A549 (cell line): ENCODE data around the gene IQSEC3. TPM values are rescaled to one million over a fixed set of nuclear protein-coding genes. Genes with fewer than 3 reads are reported as not detected.

Source experiments
- ATAC-seq, 2 experiments: fragments of 200-7000 bp in 1 of 2; fragments of >200 bp in 1 of 2; cut with Nextera tagmentation in 1 of 2; cut with Tn5 transposase in 1 of 2; 3 replicates each; pipeline versions ENCODE4 v1.8.0 to v1.9.1; 2018 to 2020; ENCODE audit warnings: mild to moderate bottlenecking in 1 of 2, moderate library complexity in 1 of 2
- CTCF ChIA-PET: fragments of 300-600 bp; sonication (Branson Sonifier 250); formaldehyde crosslinking; extraction: SDS; loops from one replicate; lab custom pipeline; 2021; ENCODE audit warnings: antibody characterized with exemption, inconsistent platforms; lab: Yijun Ruan, JAX
- POLR2A ChIA-PET: fragments of 350-600 bp; formaldehyde crosslinking; extraction: SDS; loops from one replicate; lab custom pipeline; 2021; ENCODE audit warnings: antibody characterized with exemption, inconsistent platforms; lab: Yijun Ruan, JAX
- DNase-seq, 2 experiments: peaks; one replicate each; pipeline versions ENCODE4 v3.0.0 to v3.0.0-alpha.2; 2011 to 2016; ENCODE audit warnings: low read depth in 1 of 2, low spot score in 1 of 2
- FAIRE-seq: peaks from 2 replicates; lab custom pipeline; 2011; peaks lifted over from hg19 to GRCh38; lab: Jason Lieb, UNC
- H3K27ac ChIP-seq, 2 experiments: fragments of >200 bp; sonication (Bioruptor Twin); formaldehyde crosslinking; 3 replicates each; pipeline ENCODE4 v1.5.1; 2016 to 2017
- H3K4me1 ChIP-seq: fragments of >200 bp; sonication (Bioruptor Twin); formaldehyde crosslinking; 3 replicates; pipeline ENCODE4 v1.6.1; 2016
- H3K4me2 ChIP-seq: fragments of >200 bp; sonication (Bioruptor Twin); formaldehyde crosslinking; 3 replicates; pipeline ENCODE4 v1.6.1; 2016
- H3K4me3 ChIP-seq: fragments of >200 bp; sonication (Bioruptor Twin); formaldehyde crosslinking; 3 replicates; pipeline ENCODE4 v1.5.1; 2016
- H3K9me3 ChIP-seq: fragments of >200 bp; sonication (Bioruptor Twin); formaldehyde crosslinking; 3 replicates; pipeline ENCODE4 v1.6.1; 2016
- BHLHE40 ChIP-seq: IDR thresholded peaks from 2 replicates; pipeline ENCODE4 v1.6.1; 2012; ENCODE audit warnings: low read depth, low read length, inconsistent platforms
- CBX8 ChIP-seq: fragments of 200-600 bp; sonication (generic); IDR thresholded peaks from 2 replicates; pipeline ENCODE4 v1.6.1; 2016
- CEBPB ChIP-seq, 2 experiments: fragments of >200 bp in 1 of 2; sonication (Bioruptor Twin) in 1 of 2; formaldehyde crosslinking in 1 of 2; IDR thresholded peaks; 2 replicates each; pipeline ENCODE4 v1.6.1; 2012 to 2016
- CHD2 ChIP-seq: fragments of 150-350 bp; IDR thresholded peaks from 2 replicates; pipeline ENCODE4 v1.6.1; 2014; ENCODE audit warnings: low read length; ENCODE audit not compliant: partially characterized antibody
- CHD4 ChIP-seq: fragments of 200-600 bp; sonication (generic); IDR thresholded peaks from 2 replicates; pipeline ENCODE4 v1.6.1; 2016; ENCODE audit warnings: antibody characterized with exemption, mild to moderate bottlenecking, borderline replicate concordance
- FOSB ChIP-seq: fragments of 250-450 bp; sonication (Bioruptor Pico); IDR thresholded peaks from 2 replicates; pipeline ENCODE4 v1.5.0; 2020; ENCODE audit warnings: mild to moderate bottlenecking, moderate library complexity
- FOXS1 ChIP-seq: fragments of 250-450 bp; sonication (Bioruptor Pico); IDR thresholded peaks from 2 replicates; pipeline ENCODE4 v1.5.0; 2020; ENCODE audit warnings: mild to moderate bottlenecking, moderate library complexity
- GATA3 ChIP-seq: IDR thresholded peaks from 2 replicates; pipeline ENCODE4 v1.6.1; 2012; ENCODE audit warnings: borderline replicate concordance
- HOXA7 ChIP-seq: fragments of 250-450 bp; sonication (Bioruptor Pico); IDR thresholded peaks from 2 replicates; pipeline ENCODE4 v1.5.0; 2020; ENCODE audit warnings: mild to moderate bottlenecking, moderate library complexity
- HOXB5 ChIP-seq: fragments of 250-450 bp; sonication (Bioruptor Pico); IDR thresholded peaks from 2 replicates; pipeline ENCODE4 v1.5.0; 2020; ENCODE audit warnings: mild to moderate bottlenecking, moderate library complexity
- JUNB ChIP-seq: fragments of >200 bp; sonication (Bioruptor Twin); formaldehyde crosslinking; IDR thresholded peaks from 2 replicates; pipeline ENCODE4 v1.6.1; 2016
- MAZ ChIP-seq: fragments of 150-350 bp; IDR thresholded peaks from 2 replicates; pipeline ENCODE4 v1.6.1; 2014; ENCODE audit warnings: antibody characterized with exemption, low read depth, low read length, borderline replicate concordance
- NPAS2 ChIP-seq: fragments of 250-450 bp; sonication (Bioruptor Pico); IDR thresholded peaks from 2 replicates; pipeline ENCODE4 v1.8.0; 2022; ENCODE audit warnings: mild to moderate bottlenecking, moderate library complexity, borderline replicate concordance
- POLR2A ChIP-seq: IDR thresholded peaks from 2 replicates; pipeline ENCODE4 v1.6.1; 2012; ENCODE audit warnings: mild to moderate bottlenecking, low read length
- RAD21 ChIP-seq, 2 experiments: fragments of >200 bp in 1 of 2; sonication (Bioruptor Twin) in 1 of 2; formaldehyde crosslinking in 1 of 2; IDR thresholded peaks in 1 of 2; conservative IDR thresholded peaks in 1 of 2; 2 replicates in 1 of 2; 3 replicates in 1 of 2; pipeline ENCODE4 v1.6.1; 2012 to 2018; ENCODE audit warnings: inconsistent platforms in 1 of 2
- RARB ChIP-seq: fragments of 250-450 bp; sonication (Bioruptor Pico); IDR thresholded peaks from 2 replicates; pipeline ENCODE4 v1.8.0; 2021; ENCODE audit warnings: mild to moderate bottlenecking, moderate library complexity
- RFX5 ChIP-seq: fragments of 450-650 bp; IDR thresholded peaks from 2 replicates; pipeline ENCODE4 v1.7.1; 2014; ENCODE audit warnings: antibody characterized with exemption, mild to moderate bottlenecking, moderate library complexity
- RNF2 ChIP-seq: fragments of 200-600 bp; sonication (generic); IDR thresholded peaks from 2 replicates; pipeline ENCODE4 v1.6.1; 2016; ENCODE audit warnings: low read depth, mild to moderate bottlenecking, antibody characterized with exemption, moderate library complexity, borderline replicate concordance
- SMC3 ChIP-seq: fragments of >200 bp; sonication (Bioruptor Twin); formaldehyde crosslinking; IDR thresholded peaks from 3 replicates; pipeline ENCODE4 v1.6.1; 2018; ENCODE audit warnings: inconsistent platforms
- TP53 ChIP-seq: fragments of 250-450 bp; sonication (Bioruptor Pico); IDR thresholded peaks from 2 replicates; pipeline ENCODE4 v1.5.0; 2021; ENCODE audit warnings: mild to moderate bottlenecking, moderate library complexity
- ZC3H11A ChIP-seq: fragments of 450-650 bp; IDR thresholded peaks from 2 replicates; pipeline ENCODE4 v1.6.1; 2014; ENCODE audit warnings: antibody characterized with exemption, mild to moderate bottlenecking
- ZNF302 ChIP-seq: fragments of 250-450 bp; sonication (Bioruptor Pico); IDR thresholded peaks from 2 replicates; pipeline ENCODE4 v1.9.0; 2021; ENCODE audit warnings: inconsistent platforms, mild to moderate bottlenecking, moderate library complexity
- WGBS: methylation state at CpG from one replicate; pipeline ENCODE4 v1.1.6; 2017; ENCODE audit errors: missing lambda C conversion rate; 5-methylcytosine and 5-hydroxymethylcytosine counted together
- polyA plus RNA-seq, 4 experiments: library from polyadenylated mRNA; depleted of rRNA in 3 of 4; stranded (reverse); fragments of >200 nt; fragmentation: RNase III in 1 of 4; extraction: RNeasy Plus Mini Kit Qiagen cat#74134 plus additional on column Dnase treatment in 1 of 4; gene quantifications; 2 replicates in 3 of 4; 3 replicates in 1 of 4; pipeline ENCODE4 v1.2.3, GENCODE V29; 2011 to 2017
- TF ChIP-seq, protein P1 (sequence below): fragments of 250-450 bp; sonication (Bioruptor Pico); IDR thresholded peaks from 2 replicates; pipeline ENCODE4 v1.5.0; 2020; ENCODE audit warnings: low read depth, mild to moderate bottlenecking, moderate library complexity
- TF ChIP-seq, protein P2 (sequence below): fragments of >200 bp; sonication (Bioruptor Twin); formaldehyde crosslinking; IDR thresholded peaks from 3 replicates; pipeline ENCODE4 v1.6.1; 2016
- TF ChIP-seq, protein P3 (sequence below): IDR thresholded peaks from 2 replicates; pipeline ENCODE4 v1.6.1; 2012

The IQSEC3 gene
- polyA plus RNA-seq, 2 of the 4 experiments (the other 2 are of a cell fraction) = not detected

DNA sequence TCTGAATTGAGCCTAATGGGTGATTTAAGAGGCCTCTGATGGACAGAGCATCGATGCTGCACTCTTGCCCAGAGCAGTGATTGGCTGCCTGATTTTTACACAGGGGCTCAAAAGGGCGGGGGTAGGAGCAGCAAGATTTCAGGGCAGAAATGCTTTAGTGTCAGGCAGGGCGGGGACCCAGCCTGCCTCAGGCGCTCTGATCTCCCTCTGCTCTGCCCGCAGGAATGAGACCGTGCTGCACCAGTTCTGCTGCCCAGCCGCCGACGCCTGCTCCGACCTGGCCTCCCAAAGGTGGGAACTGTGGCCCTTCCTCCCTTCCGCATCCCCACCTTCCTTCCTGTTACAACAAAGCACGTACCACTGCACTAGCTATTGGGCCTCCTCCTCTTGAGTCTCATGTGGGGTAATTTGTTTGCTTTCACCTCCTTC lies 32.4 kb downstream of the IQSEC3 start (continued):
- TF ChIP-seq TP53 (CRISPR knock-in tag) = no peak
- no peak for TF ChIP-seq HOXA7 (CRISPR knock-in tag)

DNA sequence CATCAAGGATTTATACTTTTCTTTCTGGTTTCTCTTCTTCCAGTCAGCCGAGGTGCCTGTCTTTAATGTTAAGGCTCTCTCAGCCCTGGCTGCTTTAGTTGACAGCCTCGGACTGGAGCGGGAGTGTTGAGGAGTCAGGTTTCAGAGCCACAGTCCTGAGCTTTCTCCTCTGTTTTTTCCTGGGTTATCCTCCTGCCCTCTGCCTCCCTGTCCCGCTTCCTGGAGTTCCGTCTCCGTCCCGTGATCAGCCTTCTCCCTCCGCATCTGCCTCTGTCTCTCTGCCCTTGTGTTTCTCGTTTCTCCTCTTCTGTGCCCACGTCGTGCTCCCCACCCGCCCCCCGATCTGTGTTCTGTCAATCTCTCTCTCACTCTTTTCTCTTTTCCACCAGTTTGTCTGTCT lies 33.0 kb downstream of the IQSEC3 start:
- FAIRE-seq = no peak
- H3K9me3 ChIP-seq = 0 out of 3 replicates have a peak, but pooled peaks cover 2% of the 10 kb centered on the region
- DNase-seq = no peak
- no peak overlapping the region for H3K4me3 ChIP-seq
- TF ChIP-seq RAD21 (conservative IDR thresholded peaks at IDR 0.05 in 1 of 2, IDR thresholded peaks at IDR 0.05 in 1 of 2) (no peak), FOXS1 (CRISPR knock-in tag) (no peak), TP53 (CRISPR knock-in tag) (no peak), HOXB5 (CRISPR knock-in tag) (no peak), POLR2A (no peak), RARB (CRISPR knock-in tag) (no peak), RNF2 (no peak), GATA3 (no peak), ZC3H11A (no peak), CBX8 (no peak), SMC3 (no peak)
- TF ChIP-seq, protein P1, sequence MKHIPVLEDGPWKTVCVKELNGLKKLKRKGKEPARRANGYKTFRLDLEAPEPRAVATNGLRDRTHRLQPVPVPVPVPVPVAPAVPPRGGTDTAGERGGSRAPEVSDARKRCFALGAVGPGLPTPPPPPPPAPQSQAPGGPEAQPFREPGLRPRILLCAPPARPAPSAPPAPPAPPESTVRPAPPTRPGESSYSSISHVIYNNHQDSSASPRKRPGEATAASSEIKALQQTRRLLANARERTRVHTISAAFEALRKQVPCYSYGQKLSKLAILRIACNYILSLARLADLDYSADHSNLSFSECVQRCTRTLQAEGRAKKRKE (CRISPR knock-in tag) = no peak
- 16% methylated on average over 11 of the region's 13 CpGs for WGBS
- CTCF ChIA-PET = no interaction called here
- H3K27ac ChIP-seq = no peak overlapping the region
- H3K4me2 ChIP-seq = no peak overlapping the region
- H3K4me1 ChIP-seq = no peaks in the 10 kb centered on the region
- ATAC-seq = peak in 1 of 2 experiments; percentile 44; a peak in 3 of 6 replicates
- POLR2A ChIA-PET = no interaction called here

DNA sequence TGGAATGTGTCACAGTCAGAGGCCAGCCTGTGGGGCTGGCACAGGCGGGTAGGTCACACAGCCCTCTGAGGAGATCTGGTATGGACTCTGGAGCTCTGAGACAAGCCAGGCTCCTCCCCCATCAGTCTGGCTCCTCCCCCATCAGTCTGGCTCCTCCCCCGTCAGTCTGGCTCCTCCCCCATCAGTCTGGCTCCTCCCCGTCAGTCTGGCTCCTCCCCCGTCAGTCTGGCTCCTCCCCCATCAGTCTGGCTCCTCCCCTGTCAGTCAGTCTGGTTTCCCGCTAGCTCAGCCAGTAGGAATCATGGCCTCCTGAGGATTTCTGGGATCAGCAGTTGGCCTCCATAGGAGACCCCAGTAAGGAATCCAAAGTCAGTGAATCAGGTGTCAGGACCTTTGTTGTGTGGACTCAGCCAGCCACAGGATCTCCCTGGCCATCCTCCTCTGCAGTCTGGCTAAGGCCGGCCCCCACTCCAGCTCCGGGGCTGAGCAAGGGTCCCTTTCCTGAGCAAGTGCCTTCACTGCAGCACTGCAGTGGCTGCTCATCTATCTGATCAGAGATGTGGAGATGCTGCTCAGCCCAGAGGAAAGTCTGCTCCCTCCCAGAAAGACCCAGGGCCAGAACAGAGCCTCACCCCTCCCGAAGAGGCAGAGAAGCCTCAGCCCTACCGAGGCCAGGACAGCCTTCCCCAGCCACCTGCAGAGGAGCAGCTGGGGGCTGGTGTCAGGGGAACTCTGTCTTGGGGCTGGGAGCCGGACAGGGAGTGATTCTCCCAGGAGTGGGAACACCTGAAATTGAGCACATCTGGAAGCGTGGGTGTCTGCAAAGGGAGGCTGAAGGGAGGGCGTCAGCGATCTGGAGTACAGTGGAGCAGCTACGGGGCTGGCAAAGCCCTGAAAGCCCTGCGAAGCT lies 35.7 kb downstream of the IQSEC3 start:
- Histone ChIP-seq H3K4me2 (no peak overlapping the region), H3K9me3 (no peaks in the 10 kb centered on the region), H3K4me3 (no peak overlapping the region), H3K27ac (no peak overlapping the region), H3K4me1 (no peaks in the 10 kb centered on the region)
- TF ChIP-seq CHD2 (no peak), MAZ (no peak), ZNF302 (CRISPR knock-in tag) (no peak), FOSB (CRISPR knock-in tag) (no peak), BHLHE40 (no peak), NPAS2 (no peak), ZC3H11A (no peak), JUNB (no peak), SMC3 (no peak), RFX5 (no peak), HOXB5 (CRISPR knock-in tag) (no peak), CEBPB (IDR thresholded peaks at IDR 0.05) (no peak), CHD4 (no peak)
- TF ChIP-seq, protein P2, sequence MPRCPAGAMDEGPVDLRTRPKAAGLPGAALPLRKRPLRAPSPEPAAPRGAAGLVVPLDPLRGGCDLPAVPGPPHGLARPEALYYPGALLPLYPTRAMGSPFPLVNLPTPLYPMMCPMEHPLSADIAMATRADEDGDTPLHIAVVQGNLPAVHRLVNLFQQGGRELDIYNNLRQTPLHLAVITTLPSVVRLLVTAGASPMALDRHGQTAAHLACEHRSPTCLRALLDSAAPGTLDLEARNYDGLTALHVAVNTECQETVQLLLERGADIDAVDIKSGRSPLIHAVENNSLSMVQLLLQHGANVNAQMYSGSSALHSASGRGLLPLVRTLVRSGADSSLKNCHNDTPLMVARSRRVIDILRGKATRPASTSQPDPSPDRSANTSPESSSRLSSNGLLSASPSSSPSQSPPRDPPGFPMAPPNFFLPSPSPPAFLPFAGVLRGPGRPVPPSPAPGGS = no peak
- TF ChIP-seq, protein P3, sequence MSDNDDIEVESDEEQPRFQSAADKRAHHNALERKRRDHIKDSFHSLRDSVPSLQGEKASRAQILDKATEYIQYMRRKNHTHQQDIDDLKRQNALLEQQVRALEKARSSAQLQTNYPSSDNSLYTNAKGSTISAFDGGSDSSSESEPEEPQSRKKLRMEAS = no peak
- TF ChIP-seq, protein P1 (CRISPR knock-in tag) = no peak
- WGBS = 61% methylated on average over 13 of the region's 15 CpGs
- ChIA-PET POLR2A (no interaction called here), CTCF (interaction anchor here (0.7 to 1.3 kb wide), 2 partner anchors 50 to 87 kb away, joined by 3 read pairs; no protein-coding TSS in a partner anchor)
- FAIRE-seq = no peak
- peak in 1 of 2 experiments; percentile 30 for DNase-seq
- ATAC-seq = peak in 1 of 2 experiments; percentile 40; a peak in 3 of 6 replicates
